ENCODE results near the gene CAMK2B.
A peak's percentile ranks its signal among the peaks of the same experiment; 100 is the strongest.

Gene CAMK2B

DNA sequence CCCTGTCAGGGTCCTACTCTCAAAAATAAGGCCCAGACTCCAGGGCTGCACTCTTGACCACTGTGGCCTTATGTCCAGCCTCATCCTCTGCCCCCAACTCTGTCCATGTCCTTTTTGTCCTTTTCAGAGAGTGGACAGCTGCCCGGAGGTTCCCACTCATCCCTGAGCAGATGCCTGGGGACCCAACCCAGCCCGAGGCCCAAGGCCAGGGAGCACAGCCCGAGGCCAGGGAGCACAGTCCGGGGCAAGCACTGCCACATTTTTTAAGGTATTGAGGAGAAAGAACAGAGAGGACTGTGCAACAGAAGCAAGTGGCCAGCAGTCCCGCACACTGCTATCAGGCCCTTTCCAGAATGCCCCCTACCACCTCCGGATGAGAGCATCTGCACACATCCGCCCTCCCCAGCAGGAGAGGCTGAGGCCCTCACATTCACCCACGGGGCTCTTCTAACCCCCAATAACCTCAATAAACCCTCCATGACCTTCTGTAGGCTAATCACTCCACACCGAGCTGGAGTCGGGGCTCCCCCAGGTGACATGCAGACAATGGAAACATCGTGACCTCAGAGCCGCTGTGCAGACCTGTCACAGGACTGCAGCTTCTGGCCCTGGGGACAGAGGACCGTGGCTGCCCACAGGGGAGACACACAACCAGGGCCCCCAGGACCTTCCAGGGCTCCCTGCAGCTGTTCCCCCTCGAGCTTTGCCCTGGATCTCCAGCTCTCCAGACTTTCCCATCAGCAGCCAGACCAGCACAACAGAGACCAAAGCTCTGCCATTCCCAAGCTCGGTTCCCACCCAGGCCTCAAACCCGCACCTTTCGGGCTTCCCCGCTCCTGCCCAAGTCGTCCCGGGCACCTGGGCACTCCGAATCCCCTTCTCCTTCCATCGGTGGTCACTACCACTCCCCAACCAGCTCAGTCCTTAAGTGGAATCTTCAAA is 51.4 kb downstream of the CAMK2B start:
- no peak for DNase-seq

DNA sequence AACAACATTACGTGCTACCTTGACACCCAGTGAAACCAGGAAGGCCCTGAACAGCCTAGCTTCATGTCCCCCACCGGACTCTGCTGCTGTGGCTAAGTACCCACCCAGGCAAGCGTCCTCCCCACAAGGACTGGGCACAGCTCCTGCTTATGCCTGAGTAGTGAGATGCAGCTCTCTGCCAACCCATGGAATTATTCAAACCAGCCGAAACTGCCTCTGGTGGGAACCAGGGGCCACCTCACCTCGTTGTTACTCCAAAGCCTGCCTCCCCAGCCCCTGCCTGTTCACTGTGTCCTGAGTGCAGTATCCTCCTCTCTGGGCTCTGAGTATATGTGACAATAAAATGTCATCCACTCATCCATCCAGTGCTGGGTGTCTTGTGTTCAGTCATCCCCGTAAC is 52.4 kb downstream of the CAMK2B start:
- DNase-seq, result no peak

DNA sequence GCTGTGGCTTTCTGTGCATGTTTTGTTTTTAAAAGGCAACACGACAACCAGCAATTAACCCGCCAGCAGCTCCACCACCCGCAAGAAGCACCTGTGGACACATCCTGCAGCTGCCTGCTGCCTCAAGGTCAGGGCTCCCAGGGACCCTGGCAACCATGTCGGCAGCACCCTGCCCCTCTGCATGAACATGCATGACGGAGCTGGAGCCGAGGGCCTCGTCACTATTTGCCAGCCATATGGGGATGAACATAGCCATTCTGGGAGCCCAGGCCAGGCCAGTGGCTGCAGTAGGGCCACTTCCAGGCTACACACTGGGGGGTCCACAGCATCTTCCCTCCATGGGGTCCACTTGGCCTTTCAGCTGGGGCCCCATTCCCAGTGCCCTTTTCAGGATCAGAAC is 52.9 kb downstream of the CAMK2B start:
- no peak for DNase-seq

DNA sequence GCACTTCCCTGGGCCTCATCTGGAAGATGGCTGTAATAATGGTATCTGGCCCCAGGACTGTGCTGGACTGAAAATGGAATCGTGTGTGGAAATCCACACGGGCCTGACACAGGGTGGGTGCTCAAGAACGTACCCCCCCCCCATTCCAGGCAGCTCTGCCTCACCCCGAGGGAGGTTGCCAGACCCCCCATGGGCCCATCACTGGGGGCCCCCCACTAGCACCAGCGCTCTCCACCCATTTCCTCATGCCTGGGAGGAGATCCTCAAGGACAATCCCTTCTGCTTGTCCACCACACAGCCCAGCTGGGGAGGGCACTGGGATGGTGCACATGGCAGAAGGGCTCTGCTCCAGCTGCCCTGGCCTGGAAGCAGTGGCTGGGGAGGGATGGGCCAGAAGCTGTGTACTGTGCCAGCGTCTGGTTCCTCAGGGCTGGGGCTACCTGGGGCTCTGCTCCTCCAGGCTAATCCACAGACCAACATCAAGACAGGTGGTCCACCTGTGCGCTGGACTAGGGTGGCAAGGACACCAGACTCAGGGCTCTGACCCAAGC is 55.4 kb downstream of the CAMK2B start:
- DNase-seq, result no peak

DNA sequence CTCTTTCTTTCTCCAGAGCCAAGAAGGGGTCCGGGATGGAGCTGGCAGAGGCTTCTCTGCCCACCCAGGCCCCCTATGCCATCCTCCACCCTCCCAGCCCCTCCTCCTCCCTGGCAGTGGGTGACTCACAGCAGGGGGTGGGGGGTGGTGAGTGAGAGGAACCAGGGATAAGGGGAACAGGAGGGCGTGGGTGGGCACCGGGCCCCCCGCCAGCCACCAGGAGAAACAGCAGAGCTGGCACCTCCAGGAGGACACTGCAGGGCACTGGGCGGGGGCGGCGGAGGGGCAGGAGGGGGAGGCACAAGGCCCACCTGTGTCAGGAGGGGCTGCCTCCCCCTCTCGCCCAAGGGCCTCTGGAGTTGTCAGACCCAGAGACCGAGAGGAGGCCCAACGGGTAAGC is 56.0 kb downstream of the CAMK2B start:
- DNase-seq, result peak in 1 of 2 donors; percentile 14

DNA sequence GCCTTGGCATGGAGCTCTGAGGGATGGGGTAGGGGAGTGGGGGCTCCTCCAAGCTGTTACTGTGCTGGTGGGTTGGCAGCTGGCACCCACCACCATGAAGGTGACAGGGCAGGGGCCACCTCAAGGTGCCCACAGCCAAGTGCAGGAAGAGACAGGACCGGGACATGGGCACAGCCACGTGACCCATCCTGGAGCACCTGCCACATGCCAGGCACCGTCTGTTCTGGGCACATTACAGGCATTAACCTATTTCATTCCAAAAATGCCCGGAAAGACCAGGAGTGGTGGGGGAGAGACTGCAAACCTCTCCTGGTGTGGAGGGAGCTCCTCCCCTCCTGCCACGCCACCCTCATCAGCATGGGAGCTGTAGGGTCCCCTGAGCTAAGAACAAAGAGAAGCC is 56.7 kb downstream of the CAMK2B start:
- no peak for DNase-seq

DNA sequence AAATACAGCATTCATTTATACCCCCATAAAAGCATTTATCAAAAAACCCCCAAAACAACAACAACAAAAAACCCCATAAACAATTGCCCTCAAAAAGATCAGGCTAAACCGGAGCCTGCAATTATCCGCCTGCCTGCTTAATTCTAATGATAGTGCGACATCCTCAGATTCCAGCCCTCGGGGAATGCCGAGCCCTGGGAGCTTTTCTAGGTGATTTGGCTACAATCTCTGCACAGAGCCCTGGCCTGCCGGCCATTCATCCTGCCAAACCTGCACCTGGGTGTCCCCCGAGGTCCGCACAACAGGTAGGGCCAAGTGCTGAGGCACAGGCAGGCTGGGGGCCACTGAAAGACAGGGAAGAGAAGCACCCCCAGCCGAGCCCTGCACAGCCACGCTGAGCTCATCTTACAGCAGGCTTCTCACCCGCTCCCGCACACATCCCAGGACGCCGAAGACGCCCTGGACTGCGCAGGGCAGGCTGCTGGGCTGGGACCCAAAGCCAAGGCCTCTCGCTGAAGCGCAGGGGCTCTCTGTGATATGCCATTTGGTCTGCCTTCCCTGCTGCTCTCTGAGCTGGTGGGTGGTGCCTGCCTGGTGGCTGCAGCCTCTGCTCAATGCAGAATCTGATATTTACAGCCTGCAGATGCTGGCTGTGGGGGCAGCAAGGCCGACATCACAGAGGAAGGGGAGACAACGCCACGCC is 57.5 kb downstream of the CAMK2B start:
- DNase-seq, result no peak

DNA sequence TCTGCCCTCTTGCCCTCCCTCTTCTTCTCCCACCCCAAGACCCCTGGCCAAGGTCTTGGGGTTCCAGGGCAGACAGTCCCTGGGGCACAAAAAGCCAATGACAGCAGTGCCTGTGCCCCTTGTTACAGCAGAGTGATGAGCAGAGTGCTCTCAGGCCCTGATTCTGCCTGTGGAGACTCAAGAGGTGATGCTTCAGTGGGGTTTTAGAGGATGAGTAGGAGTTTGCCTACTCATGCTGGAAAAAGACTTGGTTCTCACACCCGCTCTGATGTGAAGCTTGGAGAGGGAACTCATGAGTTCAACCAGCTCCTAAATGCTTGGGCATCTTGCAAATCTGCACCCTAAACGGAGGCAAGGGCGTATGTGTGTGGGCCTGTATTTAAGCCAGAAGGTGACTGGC is 58.2 kb downstream of the CAMK2B start:
- no peak for DNase-seq

DNA sequence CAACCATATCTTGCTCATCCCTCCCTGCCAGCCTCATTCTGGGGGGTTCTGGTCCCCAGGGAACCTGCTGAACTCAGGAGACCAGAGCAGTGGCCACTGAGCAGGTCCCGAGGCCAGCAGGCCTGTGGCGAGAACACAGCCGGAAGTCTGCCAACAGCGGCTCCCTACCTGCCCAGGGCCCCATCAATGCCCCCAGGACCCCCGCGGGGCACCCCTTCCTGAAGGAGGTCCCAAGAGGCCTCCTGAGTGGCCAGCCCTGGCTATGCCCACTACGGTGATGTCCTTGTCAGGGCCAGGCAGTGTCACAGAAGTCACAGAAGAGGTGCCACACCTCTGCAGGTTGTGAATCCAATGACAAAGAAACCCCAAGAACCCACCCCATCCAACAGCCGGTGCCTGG is 58.9 kb downstream of the CAMK2B start:
- no peak for DNase-seq

DNA sequence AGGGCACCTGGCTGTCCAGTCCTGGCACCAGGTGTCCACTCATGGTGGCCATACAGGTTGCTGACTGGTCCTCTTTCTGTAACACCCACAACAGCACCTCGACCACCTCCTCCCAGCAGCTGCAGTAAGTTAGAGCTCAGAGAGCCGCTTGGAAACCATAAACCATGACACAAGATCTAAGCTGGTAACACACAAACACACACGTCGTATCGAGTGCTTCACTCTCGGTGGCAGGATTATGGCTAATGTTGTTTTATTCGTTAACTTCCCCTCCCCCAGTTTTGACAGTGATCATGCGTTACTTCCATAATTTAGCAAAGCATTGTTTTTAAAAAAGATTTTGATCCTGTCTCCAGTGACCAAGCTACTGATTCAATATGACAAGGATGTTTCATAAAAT is 59.7 kb downstream of the CAMK2B start:
- DNase-seq, result no peak

DNA sequence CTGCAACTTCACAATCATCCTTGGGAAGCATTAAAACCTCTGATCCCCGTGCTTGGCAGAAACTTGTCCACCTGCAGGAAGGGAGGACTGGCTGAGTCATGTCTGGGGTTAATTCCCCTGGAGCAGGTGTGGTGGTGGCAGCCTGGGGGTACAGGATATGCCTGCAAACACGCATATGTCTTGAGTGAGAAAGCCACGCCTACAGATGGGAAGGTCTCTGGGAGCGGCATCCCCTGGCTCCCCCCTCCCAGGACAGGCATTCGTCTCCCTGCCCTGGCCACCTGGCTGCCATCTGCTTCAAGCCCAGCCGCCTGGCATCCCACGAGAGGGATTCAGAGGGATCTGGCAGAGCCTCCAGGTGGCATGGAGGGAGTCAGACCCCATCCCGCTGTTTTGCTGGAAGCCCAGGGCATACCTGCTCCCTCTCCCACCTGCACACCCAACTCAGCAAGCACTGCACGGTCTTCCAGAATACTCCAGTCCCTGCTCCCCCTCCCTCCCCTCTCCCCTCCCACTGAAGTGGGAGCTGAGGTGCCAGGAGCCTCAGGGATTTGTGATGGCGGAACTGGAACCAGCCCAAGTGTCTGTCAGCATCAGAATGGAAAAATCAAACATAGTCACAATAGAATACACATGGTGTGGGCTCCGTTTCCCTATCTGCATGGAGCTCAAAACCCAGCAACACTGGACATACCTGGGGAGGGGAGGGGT is 61.0 kb downstream of the CAMK2B start:
- DNase-seq, result no peak

DNA sequence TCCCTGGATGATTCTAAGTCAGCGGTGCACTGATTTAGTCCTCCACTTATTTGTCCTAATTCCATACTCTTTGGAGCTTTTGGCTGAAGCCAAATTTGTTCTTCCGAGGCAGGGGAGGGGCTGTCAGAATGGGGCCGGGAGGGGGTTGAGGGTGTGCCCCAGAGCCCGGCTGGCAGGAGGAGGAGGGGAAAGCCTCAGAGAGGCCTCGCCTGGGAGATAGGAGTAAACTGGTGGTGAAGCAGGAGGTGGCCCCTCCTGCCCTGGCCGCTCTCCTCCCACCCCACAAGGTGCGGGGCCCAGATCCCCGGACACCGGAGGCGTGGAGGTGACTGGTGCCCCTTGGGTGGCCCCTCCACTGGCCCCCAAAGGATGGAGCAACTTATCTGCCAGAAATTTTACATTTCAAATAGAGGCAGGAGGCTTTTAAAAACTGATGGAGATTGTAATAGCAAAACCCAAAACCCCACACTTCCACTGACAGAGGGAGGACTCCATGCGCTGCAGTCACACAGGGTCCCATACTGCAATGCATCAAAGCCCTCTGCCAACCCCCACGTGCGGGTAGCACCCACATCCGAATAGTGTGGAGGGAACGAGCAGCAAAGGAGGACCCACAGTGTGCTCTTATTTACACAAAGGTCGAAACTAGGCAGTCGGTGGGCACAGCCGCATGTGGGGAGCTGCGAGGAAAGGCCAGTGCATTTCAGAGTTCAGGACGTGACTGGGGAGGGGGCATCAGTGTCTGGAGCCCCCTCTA is 61.9 kb downstream of the CAMK2B start:
- DNase-seq, result no peak

DNA sequence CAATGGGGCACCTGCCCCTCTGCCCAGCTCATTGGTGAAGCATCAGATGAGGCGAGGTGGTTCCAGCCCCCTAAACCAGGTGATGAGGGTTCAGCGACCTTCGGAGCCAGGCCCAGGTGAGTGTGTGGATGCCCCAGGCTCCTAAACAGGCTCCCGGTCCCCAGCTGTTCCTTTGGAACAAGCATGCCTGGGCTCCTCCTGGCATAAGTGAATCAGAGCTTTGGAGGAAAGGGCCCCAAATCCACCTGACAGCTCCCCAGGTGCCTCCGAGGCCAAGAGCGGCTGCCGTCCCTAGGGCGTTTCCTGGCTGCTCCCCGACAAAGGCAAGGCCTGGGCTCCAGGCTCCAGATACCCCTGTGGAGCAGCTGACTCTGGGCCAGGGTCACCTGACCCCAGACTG is 63.4 kb downstream of the CAMK2B start:
- no peak for DNase-seq

DNA sequence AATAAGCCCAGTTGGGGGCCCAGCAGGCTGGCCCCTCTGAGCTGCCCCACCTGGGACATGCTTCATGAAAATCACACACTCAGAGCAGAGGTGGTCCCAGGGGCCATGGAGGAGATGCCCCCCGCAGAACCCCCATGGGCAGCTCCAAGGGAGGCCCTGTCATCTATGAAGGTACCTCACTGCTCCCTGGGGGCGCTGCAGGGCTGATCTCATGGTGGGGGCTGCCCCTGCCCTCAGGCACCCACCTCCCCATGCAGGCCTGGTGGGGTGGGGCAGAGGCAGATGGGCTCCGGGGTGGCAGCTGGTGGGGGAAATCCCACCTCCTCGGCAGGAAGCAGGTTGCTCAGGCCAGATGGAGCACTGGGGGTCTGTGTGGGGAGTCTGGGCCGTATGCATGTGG is 64.2 kb downstream of the CAMK2B start:
- no peak for DNase-seq

DNA sequence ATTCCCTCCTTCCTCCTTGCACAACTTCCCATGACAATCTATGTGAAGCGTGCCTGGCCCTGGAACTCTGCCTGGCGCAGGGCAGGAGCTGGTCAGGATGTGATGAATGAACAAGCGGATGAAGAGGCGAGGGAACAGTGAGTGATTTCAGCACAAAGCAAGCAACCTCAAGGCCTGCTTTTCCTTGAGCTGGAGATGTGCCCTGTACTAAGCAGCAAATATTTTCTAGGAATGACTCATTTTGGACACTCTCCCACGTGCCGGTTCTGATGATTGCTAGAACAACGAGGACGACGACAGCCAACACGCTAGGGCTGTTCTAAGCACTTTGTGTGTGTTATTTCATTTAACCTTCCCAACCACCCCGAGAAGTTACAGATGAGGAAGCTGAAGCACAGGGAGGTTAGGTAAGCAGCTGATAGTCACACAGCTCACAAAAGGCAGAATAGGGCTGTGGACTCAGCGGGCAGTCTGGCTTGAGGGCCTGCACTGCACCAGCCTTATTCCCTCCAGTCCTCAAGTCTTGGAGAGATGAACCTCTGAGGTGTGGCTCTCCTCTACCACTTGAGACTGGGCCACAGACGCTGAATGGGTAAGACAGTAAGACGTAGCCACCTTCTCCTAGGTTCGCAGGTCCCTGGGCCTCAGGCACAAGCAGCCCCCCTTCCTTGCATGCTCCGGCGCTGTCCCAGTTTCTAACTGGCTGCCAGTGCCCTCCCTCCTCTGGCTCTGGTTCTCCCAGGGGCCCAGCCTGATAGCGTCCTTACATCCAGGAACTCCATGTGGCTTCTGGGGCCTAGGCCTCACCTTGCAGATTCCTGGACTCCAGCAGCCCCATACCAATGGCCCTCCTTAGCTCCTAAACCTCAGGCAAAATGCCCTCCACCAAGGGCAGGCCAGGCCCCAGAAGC is 65.6 kb downstream of the CAMK2B start:
- peak; percentile 67 to 84 for DNase-seq

DNA sequence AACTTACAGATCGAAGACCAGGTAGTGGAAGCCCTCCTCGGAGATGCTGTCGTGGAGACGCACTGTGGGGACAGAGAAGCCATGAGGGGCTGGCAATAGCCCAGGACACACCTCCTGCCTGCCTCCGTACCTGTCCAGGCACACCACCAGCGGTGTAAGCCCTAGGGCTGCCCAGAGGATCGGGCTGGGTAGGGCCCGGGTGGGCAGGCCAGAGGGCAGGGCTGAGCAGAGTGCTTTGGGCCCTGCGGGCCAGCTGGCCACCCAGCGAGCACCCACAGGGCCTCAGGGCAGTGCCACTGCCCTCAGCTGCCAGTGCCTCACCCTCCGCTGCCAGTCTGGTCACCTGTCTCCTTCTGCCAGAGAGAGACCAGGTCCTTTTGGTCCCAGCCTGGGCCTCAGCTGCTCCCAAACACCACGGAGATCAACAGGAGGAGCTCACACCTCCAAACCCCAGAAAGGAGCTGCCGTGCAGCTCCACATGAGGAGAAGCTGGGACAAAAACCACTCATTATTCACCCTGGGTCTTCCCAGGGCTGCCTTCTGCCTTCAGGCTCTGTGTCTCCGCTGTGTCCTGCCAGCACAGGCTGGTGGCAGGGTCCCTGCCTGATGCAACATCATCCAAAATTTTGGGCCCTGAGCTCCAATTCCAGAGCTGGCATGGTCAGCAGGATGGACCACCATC is 66.4 kb downstream of the CAMK2B start:
- no peak for DNase-seq

DNA sequence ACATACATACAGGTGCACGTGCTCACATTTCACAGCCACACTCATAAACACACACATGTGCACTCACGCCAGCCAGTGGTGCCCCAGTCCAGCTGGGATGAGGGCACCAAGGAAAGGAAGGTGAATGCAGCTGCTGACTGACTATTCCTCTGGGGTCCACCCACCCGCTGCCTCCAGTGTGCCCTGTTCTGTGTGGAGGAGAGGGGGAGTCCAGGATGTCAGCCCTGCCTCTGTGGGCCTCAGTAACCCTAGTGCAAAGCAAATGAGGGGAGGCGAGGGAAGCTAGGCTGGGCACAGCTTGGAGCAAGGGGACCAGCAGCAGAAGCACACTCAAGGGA is 67.0 kb downstream of the CAMK2B start:
- DNase-seq, result no peak

DNA sequence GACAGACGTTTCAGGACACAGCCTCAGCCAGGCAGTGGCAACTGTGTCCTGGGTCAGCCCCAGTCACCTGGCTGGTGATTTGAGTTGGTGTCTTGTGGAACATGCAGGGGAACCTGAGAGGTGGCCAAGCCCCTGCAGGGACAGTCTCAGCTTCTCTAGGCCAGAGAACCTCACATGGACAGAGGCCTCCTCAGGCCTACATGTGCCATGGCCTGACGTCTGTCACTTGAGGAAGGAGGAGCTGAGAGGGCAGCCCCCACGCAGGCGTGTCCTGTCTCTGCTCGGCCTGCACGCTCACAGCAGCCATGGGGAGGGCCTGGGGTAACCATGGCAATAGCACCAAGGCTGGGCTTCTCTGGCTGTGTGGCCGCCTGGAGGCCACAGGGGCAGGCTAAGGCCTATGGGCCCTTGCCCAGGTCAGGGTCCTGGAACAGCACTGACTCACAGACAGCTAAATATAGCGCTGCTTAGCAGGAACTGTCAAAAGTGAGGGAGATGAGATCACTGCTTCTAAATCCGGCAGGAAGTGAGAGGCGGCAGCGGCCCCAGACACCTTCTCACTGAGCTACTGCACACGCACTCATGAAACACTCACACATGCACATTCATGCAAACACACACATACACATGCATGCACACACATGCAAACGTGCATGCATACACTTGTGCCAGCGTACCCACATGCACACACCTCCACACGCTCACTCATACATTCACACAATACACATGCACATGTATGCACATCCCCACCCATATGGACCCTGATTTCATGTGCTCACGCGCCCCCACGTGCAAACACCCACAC is 67.6 kb downstream of the CAMK2B start:
- peak; percentile 97 for DNase-seq

DNA sequence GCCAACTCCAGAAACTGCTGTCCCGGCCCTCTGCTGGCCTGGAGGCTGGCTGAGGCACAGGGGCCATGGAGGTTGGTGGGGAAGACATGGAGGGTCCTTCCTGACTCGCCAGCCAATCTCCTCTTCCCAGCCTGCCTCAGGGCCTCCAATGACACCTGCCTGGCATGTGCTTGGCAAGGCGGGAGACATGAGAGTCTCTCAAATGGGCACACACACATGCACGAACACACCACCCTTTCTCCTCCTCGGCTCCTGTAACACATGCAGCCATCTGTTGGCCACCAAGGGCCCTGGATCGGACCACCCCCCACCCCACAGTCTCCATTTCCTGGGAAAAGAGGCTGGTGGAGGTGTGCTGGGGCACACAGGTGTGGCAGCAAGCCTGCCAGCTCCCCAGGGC is 68.2 kb downstream of the CAMK2B start:
- no peak for DNase-seq

DNA sequence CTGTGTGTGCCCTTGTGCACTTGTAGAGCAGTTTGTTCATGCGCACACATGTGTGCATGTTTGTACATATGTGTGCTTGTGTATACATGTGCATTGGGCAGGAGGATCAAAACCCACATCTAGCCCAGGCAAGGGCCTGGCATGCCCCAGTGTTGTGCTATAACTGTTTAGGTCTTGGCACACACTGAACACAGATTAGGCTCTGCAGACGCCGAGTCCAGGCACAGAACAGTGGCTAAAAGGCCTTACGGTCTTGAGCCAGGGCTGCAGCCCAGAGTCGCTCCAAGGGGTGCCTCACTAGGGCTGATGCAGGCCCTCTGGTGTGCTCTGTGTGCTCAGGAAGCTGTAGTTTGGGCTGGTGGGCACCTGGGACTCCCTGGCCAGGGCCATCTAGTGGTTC is 68.9 kb downstream of the CAMK2B start:
- no peak for DNase-seq
